Vagina (tissue), 2 donors: ENCODE measurements around the gene DOC2B. TPM values are rescaled to one million over a fixed set of nuclear protein-coding genes. Genes with fewer than 3 reads are reported as not detected.

Experiments
- DNase-seq, 2 donors: peaks; one replicate each; pipeline ENCODE4 v3.0.0-alpha.2; 2017; ENCODE audit errors: extremely low spot score in 2 of 2
- H3K27ac ChIP-seq: fragments of 200-600 bp; sonication (generic); one replicate; pipeline ENCODE4 v1.5.1; 2019
- H3K27me3 ChIP-seq: fragments of 200-600 bp; sonication (generic); one replicate; pipeline ENCODE4 v1.5.1; 2019
- H3K36me3 ChIP-seq, 2 donors: fragments of 200-600 bp; sonication (generic); one replicate each; pipeline ENCODE4 v1.5.1; 2017 to 2019
- H3K4me1 ChIP-seq: fragments of 200-600 bp; sonication (generic); one replicate; pipeline ENCODE4 v1.5.1; 2019
- H3K4me3 ChIP-seq, 2 donors: fragments of 200-600 bp; sonication (generic); 1 replicate in 1 of 2; 2 replicates in 1 of 2; pipeline ENCODE4 v1.5.1; 2016 to 2019
- H3K9me3 ChIP-seq: fragments of 200-600 bp; sonication (generic); one replicate; pipeline ENCODE4 v1.5.1; 2019
- POLR2A ChIP-seq, 2 donors: fragments of 450-650 bp; IDR thresholded peaks; one replicate each; pipeline ENCODE4 v1.6.1; 2017; ENCODE audit warnings: antibody characterized with exemption in 2 of 2, mild to moderate bottlenecking in 2 of 2, moderate library complexity in 2 of 2
- POLR2AphosphoS5 ChIP-seq, 2 donors: sonication (generic); formaldehyde crosslinking; IDR thresholded peaks; one replicate each; pipeline ENCODE4 v1.9.0; 2017; ENCODE audit warnings: antibody characterized with exemption in 2 of 2, mild to moderate bottlenecking in 2 of 2, low read depth in 1 of 2; ENCODE audit not compliant: insufficient read depth in 1 of 2
- intact Hi-C: fragments of 100-400 bp; cut with DNase I; formaldehyde crosslinking; loops from one replicate; pipeline ENCODE4 v1.15.1; 2023
- total RNA-seq: library from RNA; depleted of rRNA; stranded (reverse); fragments of >200 nt; gene quantifications from one replicate; pipeline ENCODE4 v1.2.3, GENCODE V29; 2016
- TF ChIP-seq, protein P1 (sequence below), 3 experiments: fragments of 450-650 bp in 2 of 3; fragments of 200-600 bp in 1 of 3; sonication (generic) in 1 of 3; IDR thresholded peaks; one replicate each; pipeline ENCODE4 v1.5.1; 2017 to 2019; ENCODE audit warnings: antibody characterized with exemption in 3 of 3, mild to moderate bottlenecking in 2 of 3, moderate library complexity in 2 of 3

The DOC2B gene
- total RNA-seq, 1 donor from 2014 or later: 10.1 TPM

DNA sequence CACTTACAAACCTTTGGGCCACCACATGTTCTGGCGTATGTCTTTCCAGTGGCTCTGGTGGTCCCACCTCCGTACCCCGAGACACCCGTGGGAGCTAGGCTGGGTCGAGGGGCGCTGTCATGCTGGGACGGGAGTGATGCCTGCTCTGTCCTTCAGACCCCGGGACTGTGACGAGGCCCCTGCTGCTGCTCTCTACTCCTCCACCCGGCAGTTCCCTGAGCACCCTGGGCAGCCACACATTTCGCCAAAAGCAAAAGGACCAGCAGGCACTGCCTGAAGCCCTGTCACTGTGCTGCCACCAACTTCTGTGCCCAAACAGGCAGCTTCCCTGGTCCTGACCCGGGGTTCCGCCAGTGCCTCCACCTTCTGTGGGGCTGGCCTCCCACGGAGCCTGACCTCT lies 15.5 kb downstream of the DOC2B start:
- no peaks in the 10 kb centered on the region for H3K36me3 ChIP-seq
- H3K4me1 ChIP-seq: no peaks in the 10 kb centered on the region
- no peak overlapping the region for H3K27ac ChIP-seq
- H3K9me3 ChIP-seq: no peaks in the 10 kb centered on the region
- intact Hi-C loops: no loop called here
- no peak overlapping the region for H3K4me3 ChIP-seq
- TF ChIP-seq, protein P1, sequence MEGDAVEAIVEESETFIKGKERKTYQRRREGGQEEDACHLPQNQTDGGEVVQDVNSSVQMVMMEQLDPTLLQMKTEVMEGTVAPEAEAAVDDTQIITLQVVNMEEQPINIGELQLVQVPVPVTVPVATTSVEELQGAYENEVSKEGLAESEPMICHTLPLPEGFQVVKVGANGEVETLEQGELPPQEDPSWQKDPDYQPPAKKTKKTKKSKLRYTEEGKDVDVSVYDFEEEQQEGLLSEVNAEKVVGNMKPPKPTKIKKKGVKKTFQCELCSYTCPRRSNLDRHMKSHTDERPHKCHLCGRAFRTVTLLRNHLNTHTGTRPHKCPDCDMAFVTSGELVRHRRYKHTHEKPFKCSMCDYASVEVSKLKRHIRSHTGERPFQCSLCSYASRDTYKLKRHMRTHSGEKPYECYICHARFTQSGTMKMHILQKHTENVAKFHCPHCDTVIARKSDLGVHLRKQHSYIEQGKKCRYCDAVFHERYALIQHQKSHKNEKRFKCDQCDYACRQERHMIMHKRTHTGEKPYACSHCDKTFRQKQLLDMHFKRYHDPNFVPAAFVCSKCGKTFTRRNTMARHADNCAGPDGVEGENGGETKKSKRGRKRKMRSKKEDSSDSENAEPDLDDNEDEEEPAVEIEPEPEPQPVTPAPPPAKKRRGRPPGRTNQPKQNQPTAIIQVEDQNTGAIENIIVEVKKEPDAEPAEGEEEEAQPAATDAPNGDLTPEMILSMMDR (IDR thresholded peaks at IDR 0.05): no peak
- TF ChIP-seq POLR2A (IDR thresholded peaks at IDR 0.05) (no peak), POLR2AphosphoS5 (IDR thresholded peaks at IDR 0.05; ENCODE audit: insufficient read depth in 1 of 2, low read depth in 1 of 2) (no peak)
- H3K27me3 ChIP-seq: no peaks in the 10 kb centered on the region
- DNase-seq: no peak

DNA sequence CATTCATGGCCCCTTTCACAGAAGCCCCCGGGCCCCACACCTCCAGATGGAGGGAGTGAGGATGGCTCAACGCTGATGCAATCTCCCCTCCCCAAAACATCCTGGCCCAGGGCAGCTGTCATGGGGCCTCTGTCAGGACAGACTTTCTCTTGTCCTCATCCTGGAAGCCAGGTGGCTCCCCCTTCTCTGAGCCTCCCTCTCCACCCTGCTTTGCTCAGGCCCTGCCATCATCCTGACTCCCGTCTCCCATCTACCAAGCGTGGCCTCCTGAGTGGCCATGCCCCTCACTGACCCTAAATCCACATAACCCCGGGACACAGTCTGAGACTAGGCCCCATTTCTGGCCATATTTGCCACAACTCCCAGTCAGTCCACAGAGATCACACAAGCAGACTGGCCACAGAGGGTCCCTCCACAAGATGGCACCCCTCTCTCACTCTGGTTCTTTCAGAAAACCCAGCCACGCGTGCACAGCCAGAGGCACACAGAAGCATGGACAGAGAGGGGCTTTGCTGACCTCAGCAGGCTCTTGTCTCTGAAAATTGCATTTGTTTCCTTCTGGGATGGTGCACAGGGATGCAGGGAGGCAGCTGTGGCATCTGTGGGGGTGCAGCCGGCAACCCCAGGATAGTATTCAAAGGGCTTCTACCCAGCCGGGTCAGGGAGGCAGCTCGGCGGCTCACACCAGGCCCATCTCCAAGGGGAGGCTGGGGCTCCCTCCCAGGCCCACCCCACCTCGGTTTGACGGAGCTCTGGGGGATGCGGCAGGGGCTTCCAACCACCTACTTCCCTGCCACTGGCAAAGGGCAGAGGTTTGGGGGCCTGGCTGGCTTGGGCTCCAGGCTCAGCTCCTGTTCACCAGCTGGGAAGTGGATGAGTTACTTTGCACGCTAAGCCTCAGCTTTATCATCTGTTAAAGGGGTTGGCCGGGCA lies 16.9 kb downstream of the DOC2B start:
- no peak for DNase-seq
- no peaks in the 10 kb centered on the region for H3K36me3 ChIP-seq
- H3K27ac ChIP-seq: no peak overlapping the region
- H3K4me3 ChIP-seq: no peak overlapping the region
- no peak for TF ChIP-seq POLR2A (IDR thresholded peaks at IDR 0.05)
- TF ChIP-seq, protein P1 (IDR thresholded peaks at IDR 0.05): peak in 1 of 3 experiments; percentile 53
- intact Hi-C loops: no loop called here
- no peaks in the 10 kb centered on the region for H3K27me3 ChIP-seq
- H3K4me1 ChIP-seq: no peaks in the 10 kb centered on the region
- H3K9me3 ChIP-seq: no peaks in the 10 kb centered on the region

DNA sequence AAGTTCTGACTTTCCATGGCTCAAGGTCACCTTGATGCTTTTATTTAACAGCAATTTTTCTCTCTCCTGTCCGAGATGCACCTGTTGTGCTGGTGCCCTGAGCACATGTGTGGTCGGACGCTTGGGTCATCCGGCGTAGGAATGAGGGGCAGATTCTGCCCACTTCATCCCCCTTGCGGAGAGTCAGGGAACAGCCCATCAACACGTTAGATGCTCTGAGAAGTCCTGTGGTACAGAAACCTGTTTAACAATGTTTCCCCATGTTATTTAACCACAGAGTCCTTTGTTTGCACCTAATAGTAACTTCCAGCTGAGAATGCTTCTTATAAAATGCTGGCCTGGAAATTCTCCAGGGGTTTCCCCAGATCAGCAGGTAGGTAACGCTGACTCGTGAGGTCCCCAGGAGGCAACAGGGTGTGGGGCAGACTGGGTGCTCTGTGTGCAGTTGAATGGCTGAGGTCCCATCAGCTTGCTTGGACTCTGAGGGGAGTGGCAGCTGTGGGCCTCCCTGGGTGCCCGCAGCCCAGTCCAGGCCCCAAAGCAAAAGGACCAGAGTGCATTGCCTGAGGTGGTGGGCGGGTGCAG lies 17.8 kb downstream of the DOC2B start:
- no peak overlapping the region for H3K4me3 ChIP-seq
- no peaks in the 10 kb centered on the region for H3K4me1 ChIP-seq
- no peak overlapping the region for H3K27ac ChIP-seq
- H3K27me3 ChIP-seq: no peaks in the 10 kb centered on the region
- TF ChIP-seq, protein P1 (IDR thresholded peaks at IDR 0.05): no peak
- no peak for TF ChIP-seq POLR2AphosphoS5 (IDR thresholded peaks at IDR 0.05; ENCODE audit: insufficient read depth in 1 of 2, low read depth in 1 of 2)
- no peak for TF ChIP-seq POLR2A (IDR thresholded peaks at IDR 0.05)
- intact Hi-C loops: no loop called here
- no peaks in the 10 kb centered on the region for H3K9me3 ChIP-seq
- H3K36me3 ChIP-seq: no peaks in the 10 kb centered on the region
- DNase-seq: no peak

DNA sequence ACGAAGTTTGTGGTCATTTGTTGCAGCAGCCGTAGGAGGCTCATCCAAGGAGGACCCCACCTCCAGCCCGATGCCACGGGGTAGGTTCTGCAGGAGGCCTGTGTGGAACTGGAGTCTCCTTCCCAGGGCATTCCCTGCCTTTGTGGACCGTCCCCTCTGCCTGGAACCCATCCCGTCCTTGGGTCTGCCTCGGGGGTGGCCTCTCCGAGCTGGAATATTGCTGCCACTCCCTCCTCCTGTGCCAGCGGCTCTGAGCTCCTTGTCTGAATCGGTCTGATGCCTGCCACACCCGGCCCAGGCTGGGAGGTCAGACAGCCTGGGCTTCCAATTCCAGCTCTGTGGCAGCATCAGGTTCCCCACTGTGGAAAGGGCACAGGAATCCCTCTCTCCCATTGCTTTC lies 18.8 kb downstream of the DOC2B start:
- intact Hi-C loops: no loop called here
- TF ChIP-seq, protein P1 (IDR thresholded peaks at IDR 0.05): no peak
- TF ChIP-seq POLR2AphosphoS5 (IDR thresholded peaks at IDR 0.05; ENCODE audit: insufficient read depth in 1 of 2, low read depth in 1 of 2): no peak
- TF ChIP-seq POLR2A (IDR thresholded peaks at IDR 0.05): no peak
- H3K4me3 ChIP-seq: no peak overlapping the region
- H3K27ac ChIP-seq: no peak overlapping the region
- H3K36me3 ChIP-seq: no peaks in the 10 kb centered on the region
- H3K9me3 ChIP-seq: no peaks in the 10 kb centered on the region
- H3K4me1 ChIP-seq: no peaks in the 10 kb centered on the region
- no peak for DNase-seq
- no peaks in the 10 kb centered on the region for H3K27me3 ChIP-seq

DNA sequence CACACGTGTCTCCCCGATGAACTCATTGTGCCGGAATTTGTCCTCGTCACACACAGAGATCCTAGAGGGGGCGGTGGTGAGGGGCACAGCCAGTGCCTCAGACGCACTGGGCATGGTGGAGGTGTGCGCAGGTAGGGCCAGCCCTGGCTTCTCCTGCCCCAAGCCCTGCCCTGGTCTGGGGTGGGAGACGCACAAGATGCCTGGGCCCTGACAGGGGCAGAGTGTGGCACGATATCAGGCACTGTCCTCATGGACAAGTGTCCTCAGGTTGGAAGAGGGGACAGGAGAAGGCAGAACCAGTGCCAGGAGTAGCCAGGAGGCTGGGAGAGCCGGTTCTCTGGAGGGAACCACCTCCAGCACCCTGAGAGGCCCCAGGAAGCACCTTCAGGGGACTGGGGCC lies 20.0 kb downstream of the DOC2B start:
- Histone ChIP-seq H3K4me1 (no peaks in the 10 kb centered on the region), H3K27me3 (no peaks in the 10 kb centered on the region), H3K36me3 (no peaks in the 10 kb centered on the region), H3K4me3 (no peak overlapping the region), H3K27ac (no peak overlapping the region), H3K9me3 (no peaks in the 10 kb centered on the region)
- DNase-seq: no peak
- intact Hi-C loops: no loop called here
- TF ChIP-seq POLR2A (IDR thresholded peaks at IDR 0.05): no peak
- TF ChIP-seq, protein P1 (IDR thresholded peaks at IDR 0.05): no peak
- no peak for TF ChIP-seq POLR2AphosphoS5 (IDR thresholded peaks at IDR 0.05; ENCODE audit: insufficient read depth in 1 of 2, low read depth in 1 of 2)
